Stimulated activated CD4-positive, alpha-beta T cell treated with anti-CD3 and anti-CD28 coated beads, TNF-alpha, amount 100 ng/mL, for 4 hours (primary cell): ENCODE data around the gene IL17RA.
A peak's percentile ranks its signal among the peaks of the same experiment; 100 is the strongest.
"Not testable (repeated sequence)": the region's sequence is repeated elsewhere in the genome, so short reads cannot be mapped to it uniquely, and the experiment has no call there.

Experiments
- DNase-seq, 3 experiments: peaks; one replicate each; pipeline ENCODE4 v3.0.0-alpha.2; 2020; ENCODE audit warnings: low read depth in 3 of 3

IL17RA gene

GRCh38 chr22:17120711-17121232 lies 36.0 kb downstream of the IL17RA start:
- peak in 2 of 3 experiments; percentile 14 to 26 for DNase-seq

- no peak for DNase-seq
Measured at GRCh38 chr22:17121233-17122195, 36.7 kb downstream of the IL17RA start, which contains the start of gene TMEM121B. TSS of gene TMEM121B (minus strand) at chr22:17121360. CDS start at chr22:17121127, 233 bp downstream.

GRCh38 chr22:17130199-17130598 lies 45.4 kb downstream of the IL17RA start:
- no peak for DNase-seq

GRCh38 chr22:17131686-17132085 lies 46.9 kb downstream of the IL17RA start:
- no peak for DNase-seq

- no peak for DNase-seq
Measured at GRCh38 chr22:17132112-17132511, 47.3 kb downstream of the IL17RA start.

GRCh38 chr22:17133137-17133536 lies 48.3 kb downstream of the IL17RA start:
- DNase-seq, result no peak

GRCh38 chr22:17135153-17135760 lies 50.5 kb downstream of the IL17RA start:
- DNase-seq, result no peak

- no peak for DNase-seq
Measured at GRCh38 chr22:17137170-17137569, 52.4 kb downstream of the IL17RA start.

GRCh38 chr22:17137861-17138425 lies 53.1 kb downstream of the IL17RA start:
- DNase-seq, result no peak

- no peak for DNase-seq
Measured at GRCh38 chr22:17138513-17138912, 53.7 kb downstream of the IL17RA start.

- no peak for DNase-seq
Measured at GRCh38 chr22:17140022-17140421, 55.2 kb downstream of the IL17RA start.

GRCh38 chr22:17140826-17141766 lies 56.3 kb downstream of the IL17RA start:
- DNase-seq, result no peak

- DNase-seq, result no peak
Measured at GRCh38 chr22:17143101-17143500, 58.3 kb downstream of the IL17RA start.

- DNase-seq, result no peak
Measured at GRCh38 chr22:17143826-17144225, 59.0 kb downstream of the IL17RA start.

- DNase-seq, result no peak
Measured at GRCh38 chr22:17145021-17145680, 60.4 kb downstream of the IL17RA start.

- DNase-seq, result not testable (repeated sequence)
Measured at GRCh38 chr22:17147458-17147857, 62.7 kb downstream of the IL17RA start.

- DNase-seq, result no peak
Measured at GRCh38 chr22:17149076-17149815, 64.4 kb downstream of the IL17RA start.

GRCh38 chr22:17152340-17152739 lies 67.5 kb downstream of the IL17RA start:
- no peak for DNase-seq

GRCh38 chr22:17152971-17153370 lies 68.2 kb downstream of the IL17RA start:
- no peak for DNase-seq

- no peak for DNase-seq
Measured at GRCh38 chr22:17155941-17156340, 71.1 kb downstream of the IL17RA start.
